IMR-90 (cell line): ENCODE data around the gene UBA5. TPM values are rescaled to one million over a fixed set of nuclear protein-coding genes. Genes with fewer than 3 reads are reported as not detected.

Source experiments
- ATAC-seq: fragments of 200-7000 bp; cut with Tn5 transposase; 2 replicates; pipeline ENCODE4 v1.9.1; 2020; ENCODE audit warnings: low read depth, mild to moderate bottlenecking, moderate library complexity
- BruUV-seq: library from RNA; stranded (reverse); fragments of 400-500 nt; replicated peaks from 2 replicates; lab custom pipeline; 2021; lab: Mats Ljungman, UMichigan
- CTCF ChIA-PET: fragments of 300-600 bp; formaldehyde crosslinking; extraction: SDS; loops from one replicate; lab custom pipeline; 2021; ENCODE audit warnings: antibody characterized with exemption; lab: Yijun Ruan, JAX
- POLR2A ChIA-PET: fragments of 300-600 bp; sonication (Branson Sonifier 250); formaldehyde crosslinking; loops from one replicate; lab custom pipeline; 2022; ENCODE audit warnings: antibody characterized with exemption; ENCODE audit not compliant: unreplicated experiment; lab: Charles Lee
- DNase-seq: peaks from one replicate; pipeline ENCODE4 v3.0.0; 2013
- H2AFZ ChIP-seq: replicated peaks from 2 replicates; pipeline ENCODE3; 2013; ENCODE audit warnings: low read length, mild to moderate bottlenecking; ENCODE audit not compliant: poor library complexity
- H2AK5ac ChIP-seq: 2 replicates; pipeline ENCODE4 v1.6.1; 2013; ENCODE audit warnings: low read depth, low read length, inconsistent platforms
- H2AK9ac ChIP-seq: replicated peaks from 2 replicates; pipeline ENCODE3; 2013; ENCODE audit warnings: mild to moderate bottlenecking, low read depth, low read length, moderate library complexity; ENCODE audit not compliant: poor library complexity
- H2BK120ac ChIP-seq: 2 replicates; pipeline ENCODE4 v1.6.1; 2013; ENCODE audit warnings: low read depth, low read length, inconsistent platforms
- H2BK15ac ChIP-seq: 3 replicates; pipeline ENCODE4 v1.6.1; 2013; ENCODE audit warnings: low read depth, low read length, inconsistent platforms
- H2BK20ac ChIP-seq: 2 replicates; pipeline ENCODE4 v1.6.1; 2013; ENCODE audit warnings: low read depth, mild to moderate bottlenecking, inconsistent platforms, low read length, moderate library complexity
- H2BK5ac ChIP-seq: 2 replicates; pipeline ENCODE4 v1.6.1; 2013; ENCODE audit warnings: mild to moderate bottlenecking, low read depth, low read length, inconsistent platforms; ENCODE audit not compliant: poor library complexity, severe bottlenecking
- H3K14ac ChIP-seq: replicated peaks from 2 replicates; pipeline ENCODE4 v1.6.1; 2013; ENCODE audit warnings: low read depth, low read length, inconsistent platforms
- H3K18ac ChIP-seq: 2 replicates; pipeline ENCODE4 v1.6.1; 2013; ENCODE audit warnings: low read depth, low read length, control low read depth
- H3K23ac ChIP-seq: 2 replicates; pipeline ENCODE4 v1.6.1; 2013; ENCODE audit warnings: low read depth, low read length, inconsistent platforms
- H3K27ac ChIP-seq: 2 replicates; pipeline ENCODE4 v1.5.1; 2013; ENCODE audit warnings: mild to moderate bottlenecking, control low read depth, low read length; ENCODE audit not compliant: insufficient read depth
- H3K27me3 ChIP-seq: 2 replicates; pipeline ENCODE4 v1.6.1; 2013; ENCODE audit warnings: low read length; ENCODE audit not compliant: control insufficient read depth, insufficient read depth
- H3K36me3 ChIP-seq: 2 replicates; pipeline ENCODE4 v1.6.1; 2013; ENCODE audit warnings: low read length, mixed read lengths; ENCODE audit not compliant: control insufficient read depth, insufficient read depth
- H3K4ac ChIP-seq: 2 replicates; pipeline ENCODE4 v1.6.1; 2013; ENCODE audit warnings: low read depth, low read length, inconsistent platforms
- H3K4me1 ChIP-seq: 2 replicates; pipeline ENCODE4 v1.6.1; 2013; ENCODE audit warnings: low read length, mixed read lengths; ENCODE audit not compliant: control insufficient read depth, insufficient read depth
- H3K4me2 ChIP-seq: 2 replicates; pipeline ENCODE4 v1.6.1; 2013; ENCODE audit warnings: low read depth, mild to moderate bottlenecking, control low read depth, low read length, moderate library complexity
- H3K4me3 ChIP-seq: 2 replicates; pipeline ENCODE4 v1.5.1; 2013; ENCODE audit warnings: low read depth, mild to moderate bottlenecking, control low read depth, low read length, moderate library complexity; ENCODE audit not compliant: insufficient read depth
- H3K56ac ChIP-seq: 2 replicates; pipeline ENCODE4 v1.6.1; 2013; ENCODE audit warnings: low read length, inconsistent platforms; ENCODE audit not compliant: insufficient read depth; ENCODE audit errors: extremely low read depth
- H3K79me1 ChIP-seq, 2 experiments: 2 replicates each; pipeline ENCODE4 v1.6.1; 2013; ENCODE audit warnings: low read length in 2 of 2, inconsistent platforms in 1 of 2, low read depth in 1 of 2
- H3K9ac ChIP-seq: 2 replicates; pipeline ENCODE4 v1.6.1; 2013; ENCODE audit warnings: low read depth, low read length, control low read depth
- H3K9me1 ChIP-seq: 2 replicates; pipeline ENCODE4 v1.6.1; 2013; ENCODE audit warnings: low read length, inconsistent platforms; ENCODE audit not compliant: insufficient read depth
- H3K9me3 ChIP-seq: 2 replicates; pipeline ENCODE4 v1.6.1; 2013; ENCODE audit warnings: low read length; ENCODE audit not compliant: control insufficient read depth, insufficient read depth
- H4K20me1 ChIP-seq: 2 replicates; pipeline ENCODE4 v1.6.1; 2013; ENCODE audit warnings: low read length, inconsistent platforms; ENCODE audit not compliant: insufficient read depth
- H4K5ac ChIP-seq: 2 replicates; pipeline ENCODE4 v1.6.1; 2013; ENCODE audit warnings: mild to moderate bottlenecking, low read depth, low read length, control low read depth
- H4K8ac ChIP-seq, 2 experiments: 2 replicates each; pipeline ENCODE4 v1.6.1; 2013; ENCODE audit warnings: low read depth in 2 of 2, low read length in 2 of 2, control low read depth in 1 of 2, inconsistent platforms in 1 of 2
- H4K91ac ChIP-seq: 2 replicates; pipeline ENCODE4 v1.6.1; 2013; ENCODE audit warnings: low read depth, low read length, inconsistent platforms; ENCODE audit not compliant: insufficient read depth
- BHLHE40 ChIP-seq: fragments of 150-350 bp; IDR thresholded peaks from 2 replicates; pipeline ENCODE4 v1.6.1; 2016; ENCODE audit warnings: mild to moderate bottlenecking, low read depth, low read length
- CEBPB ChIP-seq: IDR thresholded peaks from 2 replicates; pipeline ENCODE4 v1.6.1; 2012; ENCODE audit warnings: low read depth, low read length, improper control_type of control experiment
- CHD1 ChIP-seq: IDR thresholded peaks from 2 replicates; pipeline ENCODE4 v1.6.1; 2012; ENCODE audit warnings: low read depth, low read length, improper control_type of control experiment
- CTCF ChIP-seq: conservative IDR thresholded peaks from 2 replicates; pipeline ENCODE4 v1.5.1; 2012; ENCODE audit warnings: mild to moderate bottlenecking, low read depth, low read length, improper control_type of control experiment
- ELK1 ChIP-seq: fragments of 150-350 bp; IDR thresholded peaks from 2 replicates; pipeline ENCODE4 v1.6.1; 2016; ENCODE audit warnings: low read depth, mild to moderate bottlenecking, low read length, moderate library complexity, borderline replicate concordance
- MAFK ChIP-seq: IDR thresholded peaks from 2 replicates; pipeline ENCODE4 v1.6.1; 2012; ENCODE audit warnings: low read depth, low read length, improper control_type of control experiment
- MAZ ChIP-seq: IDR thresholded peaks from 2 replicates; pipeline ENCODE4 v1.6.1; 2012; ENCODE audit warnings: low read depth, mild to moderate bottlenecking, low read length, improper control_type of control experiment, moderate library complexity, borderline replicate concordance
- MXI1 ChIP-seq: IDR thresholded peaks from 2 replicates; pipeline ENCODE4 v1.6.1; 2012; ENCODE audit warnings: low read depth, mild to moderate bottlenecking, low read length, moderate library complexity, borderline replicate concordance
- NFE2L2 ChIP-seq: fragments of 150-350 bp; IDR thresholded peaks from 2 replicates; pipeline ENCODE4 v1.6.1; 2016; ENCODE audit warnings: low read depth, mild to moderate bottlenecking, low read length
- POLR2A ChIP-seq: IDR thresholded peaks from 2 replicates; pipeline ENCODE4 v1.6.1; 2012; ENCODE audit warnings: mild to moderate bottlenecking, low read depth, low read length
- RAD21 ChIP-seq: IDR thresholded peaks from 2 replicates; pipeline ENCODE4 v1.6.1; 2012; ENCODE audit warnings: low read length, improper control_type of control experiment
- RFX5 ChIP-seq: IDR thresholded peaks from 2 replicates; pipeline ENCODE4 v1.8.0; 2012; ENCODE audit warnings: low read depth, mild to moderate bottlenecking, low read length, moderate library complexity
- SMC3 ChIP-seq: fragments of 150-350 bp; IDR thresholded peaks from 2 replicates; pipeline ENCODE4 v1.6.1; 2016; ENCODE audit warnings: low read depth, mild to moderate bottlenecking, antibody characterized with exemption, low read length, moderate library complexity
- USF2 ChIP-seq: fragments of 150-350 bp; IDR thresholded peaks from 2 replicates; pipeline ENCODE4 v1.6.1; 2017; ENCODE audit warnings: mild to moderate bottlenecking, antibody characterized with exemption, low read length, low read depth
- whole genome bisulfite sequencing, 2 experiments: methylation state at CpG; one replicate each; pipeline versions ENCODE4 v1.1.5 to v1.1.7; 2013; ENCODE audit warnings: missing lambda C conversion rate in 2 of 2; ENCODE audit not compliant: insufficient read length in 1 of 2; ENCODE audit errors: extremely low coverage in 2 of 2; 5-methylcytosine and 5-hydroxymethylcytosine counted together
- dilution Hi-C: fragments of 300-500 bp; cut with HindIII; formaldehyde crosslinking; loops from one replicate; pipeline ENCODE4 v1.14.3; 2018; ENCODE audit warnings: low sequenced_read_pairs; ENCODE audit not compliant: unreplicated experiment
- in situ Hi-C: fragments of 300-500 bp; cut with MboI; formaldehyde crosslinking; loops from 3 replicates; pipeline ENCODE4 v1.14.3; 2019; ENCODE audit warnings: low sequenced_read_pairs, inconsistent platforms, mixed read lengths
- intact Hi-C: fragments of 100-400 bp; cut with micrococcal nuclease; formaldehyde crosslinking; loops from 2 replicates; pipeline ENCODE4 v1.10.0; 2022
- polyA plus RNA-seq, 3 experiments: library from polyadenylated mRNA; depleted of rRNA; stranded (reverse); fragments of >200 nt; gene quantifications; 2 replicates each; pipeline ENCODE4 v1.2.3, GENCODE V29; 2012; ENCODE audit warnings: low replicate concordance in 1 of 3
- total RNA-seq: library from RNA; depleted of rRNA; stranded (reverse); fragments of >200 nt; gene quantifications from 2 replicates; pipeline ENCODE4 v1.2.3, GENCODE V29; 2012

Gene UBA5
- total and polyA plus RNA-seq, 2 of the 4 experiments (the other 2 are of a cell fraction), result 20.3 to 30.4 TPM

GRCh38 chr3:132622761-132623160, 37.4 kb upstream of the UBA5 start:
- TF ChIP-seq RAD21, result no peak
- TF ChIP-seq MAFK, result no peak
- TF ChIP-seq MAZ, result no peak
- TF ChIP-seq SMC3, result no peak
- no peak for TF ChIP-seq MXI1
- no peak for TF ChIP-seq RFX5
- no peak for TF ChIP-seq NFE2L2
- no peak for TF ChIP-seq BHLHE40
- no peak for TF ChIP-seq POLR2A
- TF ChIP-seq CHD1, result no peak
- TF ChIP-seq USF2, result no peak
- TF ChIP-seq ELK1, result no peak
- no peak for TF ChIP-seq CTCF
- no peak for TF ChIP-seq CEBPB
- peak overlapping the region; percentile 79; the same call in 1 of the 2 replicates for H3K23ac ChIP-seq
- H3K4me3 ChIP-seq, result no peak overlapping the region
- H3K27ac ChIP-seq, result no peak overlapping the region
- peak overlapping the region; percentile 73 for H2BK120ac ChIP-seq
- no peak overlapping the region for H4K8ac ChIP-seq
- CTCF ChIA-PET, result interaction anchor here (0.6 to 0.7 kb wide), 2 partner anchors 70 to 90 kb away, joined by 3 to 4 read pairs; no protein-coding TSS in a partner anchor
- no peaks in the 10 kb centered on the region for H4K20me1 ChIP-seq
- ATAC-seq (no peak), DNase-seq (no peak)
- H3K36me3 ChIP-seq, result peaks cover 6% of the 10 kb centered on the region
- peak overlapping the region; percentile 95; the same call in 1 of the 2 replicates for H3K14ac ChIP-seq
- no peak overlapping the region for H2AFZ ChIP-seq
- peaks cover 6% of the 10 kb centered on the region; the same call in 1 of the 2 replicates for H3K9me1 ChIP-seq
- H2BK5ac ChIP-seq, result peak overlapping the region; percentile 91
- H3K4me1 ChIP-seq, result peaks cover 5% of the 10 kb centered on the region
- H3K56ac ChIP-seq, result no peak overlapping the region
- H2AK5ac ChIP-seq, result peak overlapping the region; percentile 78; the same call in 1 of the 2 replicates
- no peak overlapping the region for H4K5ac ChIP-seq
- H3K9ac ChIP-seq, result no peak overlapping the region
- peaks cover 0 to 9% of the 10 kb centered on the region in 2 experiments; a peak in 2 of 4 replicates for H3K79me1 ChIP-seq
- no peak overlapping the region for H2AK9ac ChIP-seq
- no peak overlapping the region for H3K18ac ChIP-seq
- peak overlapping the region; percentile 66; the same call in 1 of the 2 replicates for H4K91ac ChIP-seq
- dilution Hi-C loops, result no loop called here
- POLR2A ChIA-PET, result no interaction called here
- H3K4me2 ChIP-seq, result no peak overlapping the region
- no peaks in the 10 kb centered on the region for H3K27me3 ChIP-seq
- peak overlapping the region; percentile 27; the same call in 1 of the 2 replicates for H3K4ac ChIP-seq
- peak overlapping the region; percentile 88; the same call in 1 of the 3 replicates for H2BK15ac ChIP-seq
- H2BK20ac ChIP-seq, result peak overlapping the region; percentile 66; the same call in 1 of the 2 replicates
- H3K9me3 ChIP-seq, result peaks cover 3% of the 10 kb centered on the region; the same call in 1 of the 2 replicates
- no TSS peak for BruUV-seq
- intact Hi-C loops, result no loop called here
- in situ Hi-C loops, result no loop called here
- no CpG with 5 or more reads among the region's 1 CpG for WGBS, 2 experiments
